ENCODE results near the gene TASOR2.

TASOR2 gene

GRCh38 chr10:5663692-5664427 lies 20.8 kb upstream of the TASOR2 start:
- H3K4me1 Mint-ChIP-seq (ENCODE audit: low read depth): peaks cover 36% of the 10 kb centered on the region
- no peak overlapping the region for H3K27ac Mint-ChIP-seq
- H3K27me3 Mint-ChIP-seq: no peaks in the 10 kb centered on the region
- no peaks in the 10 kb centered on the region for H3K36me3 Mint-ChIP-seq
- no peaks in the 10 kb centered on the region for H3K9me3 Mint-ChIP-seq (ENCODE audit: low read depth)
- peak overlapping the region; percentile 12 for H3K4me3 Mint-ChIP-seq

DNA sequence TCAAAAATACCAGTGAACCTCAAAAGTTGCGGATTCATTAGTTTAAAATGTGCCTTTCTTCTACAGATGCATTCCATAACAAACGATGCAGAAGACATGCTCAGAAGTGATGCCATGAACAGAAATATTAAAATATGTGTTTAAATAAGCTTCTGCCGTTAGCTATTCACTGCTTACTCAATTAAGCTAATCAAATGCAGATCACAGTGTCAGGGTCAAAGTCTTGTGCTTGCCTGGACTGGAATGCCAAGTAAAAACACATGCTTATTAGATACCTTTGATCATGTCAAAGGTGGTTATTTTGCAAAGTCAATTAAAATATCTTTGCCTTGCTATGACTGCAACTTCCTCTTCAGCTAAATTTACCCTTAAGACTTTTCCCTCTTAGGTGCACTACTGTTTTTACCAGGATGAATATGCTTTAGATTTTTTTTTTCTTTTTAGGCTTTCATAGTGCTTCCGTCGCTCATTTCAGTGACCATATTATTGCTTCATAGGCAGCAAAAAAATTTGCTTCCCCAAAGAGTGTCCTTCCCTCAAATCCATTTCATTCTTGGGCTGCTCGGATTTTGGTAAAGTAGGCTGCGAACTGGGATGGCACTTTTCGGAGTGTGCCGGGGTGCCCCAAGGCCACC lies 19.1 kb upstream of the TASOR2 start:
- Mint-ChIP-seq H3K36me3 (no peaks in the 10 kb centered on the region), H3K27me3 (no peaks in the 10 kb centered on the region), H3K9me3 (ENCODE audit: low read depth) (no peaks in the 10 kb centered on the region), H3K4me3 (peak overlapping the region; percentile 90), H3K27ac (peak overlapping the region; percentile 85), H3K4me1 (ENCODE audit: low read depth) (peaks cover 24% of the 10 kb centered on the region)

DNA sequence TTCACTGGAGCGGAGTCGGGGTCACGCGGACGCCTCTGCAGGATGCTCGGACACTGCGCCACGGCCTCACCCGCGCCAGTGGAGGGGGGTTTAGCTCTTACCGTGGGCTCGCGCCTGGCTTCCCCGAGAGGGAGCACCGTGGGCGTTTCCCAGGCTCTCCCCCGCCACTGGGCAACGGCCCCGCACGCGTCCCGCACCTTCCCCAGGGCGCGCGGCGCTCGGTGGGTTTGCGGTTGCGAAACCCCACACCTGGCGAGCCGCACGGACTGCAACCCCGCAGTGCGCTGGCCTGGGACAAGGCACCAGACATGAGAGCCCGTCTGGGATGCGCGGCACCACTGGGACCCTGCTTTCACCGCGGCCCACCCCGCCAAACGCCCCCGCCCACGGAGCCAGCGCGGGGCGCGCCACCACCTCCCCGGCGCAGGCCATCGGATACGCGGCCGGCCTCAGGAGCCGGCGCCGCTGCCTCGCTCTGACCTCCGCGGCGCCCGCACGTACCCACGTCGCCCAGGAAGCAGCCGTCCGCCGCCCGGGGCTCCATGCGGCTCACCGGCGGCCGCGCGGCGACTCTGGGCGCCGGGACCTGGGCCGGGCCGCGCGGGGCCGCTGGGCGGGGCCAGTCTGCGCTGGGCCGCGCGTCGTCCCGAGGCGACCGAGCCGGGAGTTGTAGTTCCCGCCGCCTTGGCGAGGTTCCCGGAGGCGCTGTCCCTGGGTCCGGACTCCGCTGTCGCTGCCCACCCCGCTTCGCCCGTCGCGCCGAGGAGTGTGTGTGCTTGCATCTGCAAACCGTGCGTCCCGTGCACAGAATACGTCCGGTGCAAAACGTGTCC lies 18.4 kb upstream of the TASOR2 start, which contains the start of gene ASB13:
Gene ASB13 (minus strand): TSS at position 588 of the 833 bp plus-strand sequence. CDS start 44 bp downstream, at position 544.
- Mint-ChIP-seq H3K9me3 (ENCODE audit: low read depth) (no peaks in the 10 kb centered on the region), H3K27me3 (no peaks in the 10 kb centered on the region), H3K4me3 (peak within 1 kb of the TSS; percentile 91), H3K36me3 (no peaks in the 10 kb centered on the region), H3K4me1 (ENCODE audit: low read depth) (peaks cover 23% of the 10 kb centered on the region), H3K27ac (peak within 1 kb of the TSS; percentile 90)

DNA sequence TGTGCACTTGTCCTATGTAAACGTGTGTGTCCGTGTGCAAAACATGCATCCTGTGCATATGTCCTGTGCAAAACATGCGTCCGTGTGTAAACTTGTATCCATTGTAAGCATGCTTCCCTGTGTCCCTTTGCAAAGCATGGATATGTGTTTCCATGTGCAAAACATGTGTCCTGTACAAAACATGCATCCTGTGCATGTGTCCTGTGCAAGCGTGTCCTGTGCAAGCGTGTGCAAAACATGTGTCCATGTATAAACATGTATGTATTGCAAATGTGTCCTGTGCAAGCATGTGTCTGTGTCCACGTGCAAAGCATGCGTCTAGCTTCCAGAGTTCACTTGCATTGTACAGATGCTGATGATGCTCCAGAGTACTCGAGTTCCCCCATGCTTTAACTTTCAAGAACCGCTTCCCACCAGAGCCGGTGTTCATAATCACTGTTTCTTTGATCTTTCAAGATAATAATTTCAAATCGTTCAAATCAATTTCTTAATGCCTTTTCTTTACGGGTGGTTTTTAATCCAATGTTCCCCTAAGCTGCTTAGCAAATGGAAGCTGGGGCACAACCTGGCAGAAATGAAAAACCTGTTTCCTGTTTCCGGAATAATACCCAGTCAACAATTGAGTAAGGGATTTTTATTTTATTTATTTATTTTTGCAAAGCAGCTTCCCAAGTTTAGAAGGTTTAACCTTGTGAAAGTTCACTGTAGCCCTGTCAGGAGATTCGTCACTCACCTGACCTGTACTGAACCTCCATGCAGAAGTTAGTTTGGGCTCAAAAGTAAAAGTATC lies 17.6 kb upstream of the TASOR2 start:
- Mint-ChIP-seq H3K27ac (peak overlapping the region; percentile 90), H3K36me3 (no peaks in the 10 kb centered on the region), H3K27me3 (no peaks in the 10 kb centered on the region), H3K4me1 (ENCODE audit: low read depth) (peaks cover 23% of the 10 kb centered on the region), H3K4me3 (peak overlapping the region; percentile 91), H3K9me3 (ENCODE audit: low read depth) (no peaks in the 10 kb centered on the region)

DNA sequence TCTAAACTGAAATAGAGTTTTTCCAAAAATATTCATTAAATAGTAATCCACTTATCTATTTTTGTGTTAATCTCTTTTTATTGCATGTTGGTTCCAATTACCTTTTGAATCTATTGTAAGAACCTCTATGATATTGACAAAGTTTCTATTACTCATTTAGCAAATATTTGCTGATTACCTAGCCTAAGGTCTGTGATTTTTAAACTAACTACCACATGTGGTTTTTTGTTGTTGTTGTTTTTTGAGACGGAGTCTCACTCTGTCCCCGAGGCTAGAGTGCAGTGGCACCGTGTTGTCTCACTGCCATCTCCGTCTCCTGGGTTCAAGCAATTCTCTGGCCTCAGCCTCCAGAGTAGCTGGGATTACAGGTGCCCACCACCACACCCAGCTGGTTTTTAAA lies 16.2 kb upstream of the TASOR2 start:
- no peak overlapping the region for H3K27ac Mint-ChIP-seq
- peaks cover 7% of the 10 kb centered on the region for H3K9me3 Mint-ChIP-seq (ENCODE audit: low read depth)
- no peaks in the 10 kb centered on the region for H3K36me3 Mint-ChIP-seq
- H3K27me3 Mint-ChIP-seq: no peaks in the 10 kb centered on the region
- no peak overlapping the region for H3K4me3 Mint-ChIP-seq
- H3K4me1 Mint-ChIP-seq (ENCODE audit: low read depth): peaks cover 21% of the 10 kb centered on the region

DNA sequence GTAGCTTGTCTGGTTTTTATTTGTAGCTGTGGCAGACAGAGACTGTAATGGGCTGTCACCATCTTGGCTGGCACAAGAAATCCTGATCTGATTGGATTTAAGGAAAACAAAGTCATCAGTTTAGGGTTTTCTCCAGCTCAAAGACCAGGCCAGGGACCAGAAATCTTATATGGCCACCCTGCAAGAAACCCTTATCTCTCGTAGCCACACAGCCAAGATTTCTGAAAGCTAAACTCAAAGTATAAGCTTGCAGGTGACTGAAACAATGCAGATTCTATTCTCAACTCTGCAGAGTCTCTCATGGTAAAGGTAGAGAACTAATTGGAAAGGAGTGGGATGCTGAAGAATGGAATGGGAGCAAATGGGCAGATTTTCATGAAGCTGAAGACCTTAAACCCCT lies 15.0 kb upstream of the TASOR2 start:
- Mint-ChIP-seq H3K27ac (no peak overlapping the region), H3K4me1 (ENCODE audit: low read depth) (peaks cover 16% of the 10 kb centered on the region), H3K36me3 (no peaks in the 10 kb centered on the region), H3K4me3 (no peak overlapping the region), H3K9me3 (ENCODE audit: low read depth) (peaks cover 7% of the 10 kb centered on the region), H3K27me3 (no peaks in the 10 kb centered on the region)

DNA sequence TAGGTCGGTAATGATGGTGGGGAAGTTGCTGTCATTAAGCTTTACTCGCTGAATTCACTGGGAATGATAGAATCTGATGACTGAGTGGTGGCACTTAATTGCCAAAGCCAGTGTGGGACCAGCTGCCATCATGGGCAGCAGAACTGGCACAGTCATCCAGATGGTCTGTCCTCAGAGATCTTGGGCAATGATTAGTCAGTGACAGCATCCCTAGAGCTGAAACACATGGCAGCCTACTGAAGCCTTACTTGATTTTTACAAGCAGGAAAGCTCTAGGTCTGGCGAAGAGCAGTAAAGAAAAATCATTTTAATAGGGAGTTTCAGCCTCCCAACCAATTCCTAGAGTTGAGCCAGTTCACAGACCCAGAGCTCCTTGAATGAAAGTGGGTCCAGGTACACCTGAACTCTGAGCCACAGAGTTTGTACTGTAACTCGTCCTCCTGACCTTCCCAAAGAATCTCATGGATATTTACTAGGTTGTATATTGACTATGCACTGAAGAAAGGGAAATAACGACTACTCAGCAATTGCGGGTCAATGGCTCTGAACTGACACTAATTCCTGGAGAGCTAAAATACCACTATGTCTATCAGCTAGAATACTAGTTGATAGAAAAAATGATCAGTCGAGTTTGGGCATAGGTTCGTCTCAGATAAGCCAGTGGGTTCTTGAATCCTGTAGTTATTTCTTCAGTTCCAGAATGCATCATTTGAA lies 13.8 kb upstream of the TASOR2 start:
- H3K27ac Mint-ChIP-seq: no peak overlapping the region
- H3K4me3 Mint-ChIP-seq: no peak overlapping the region
- H3K36me3 Mint-ChIP-seq: no peaks in the 10 kb centered on the region

GRCh38 chr10:5678397-5679036 lies 6.1 kb upstream of the TASOR2 start:
- Mint-ChIP-seq H3K4me3 (no peak overlapping the region), H3K36me3 (no peaks in the 10 kb centered on the region), H3K9me3 (ENCODE audit: low read depth) (no peaks in the 10 kb centered on the region), H3K27ac (no peak overlapping the region), H3K4me1 (ENCODE audit: low read depth) (peaks cover 3% of the 10 kb centered on the region), H3K27me3 (peaks cover 4% of the 10 kb centered on the region)

More for the DNA sequence above, 13.8 kb upstream of the TASOR2 start:
- H3K27me3 Mint-ChIP-seq: no peaks in the 10 kb centered on the region
- H3K9me3 Mint-ChIP-seq (ENCODE audit: low read depth): peaks cover 7% of the 10 kb centered on the region
- H3K4me1 Mint-ChIP-seq (ENCODE audit: low read depth): peaks cover 11% of the 10 kb centered on the region

- no peak overlapping the region for H3K4me3 Mint-ChIP-seq
- H3K36me3 Mint-ChIP-seq: no peaks in the 10 kb centered on the region
- H3K27me3 Mint-ChIP-seq: peaks cover 4% of the 10 kb centered on the region
- H3K27ac Mint-ChIP-seq: no peak overlapping the region
- no peaks in the 10 kb centered on the region for H3K9me3 Mint-ChIP-seq (ENCODE audit: low read depth)
- H3K4me1 Mint-ChIP-seq (ENCODE audit: low read depth): peaks cover 6% of the 10 kb centered on the region
Measured at GRCh38 chr10:5679037-5679435, 5.6 kb upstream of the TASOR2 start.

- Mint-ChIP-seq H3K27me3 (peaks cover 4% of the 10 kb centered on the region), H3K9me3 (ENCODE audit: low read depth) (no peaks in the 10 kb centered on the region), H3K4me3 (no peak overlapping the region), H3K27ac (no peak overlapping the region), H3K36me3 (no peaks in the 10 kb centered on the region), H3K4me1 (ENCODE audit: low read depth) (peaks cover 11% of the 10 kb centered on the region)
Measured at GRCh38 chr10:5679606-5680005, 5.0 kb upstream of the TASOR2 start.

DNA sequence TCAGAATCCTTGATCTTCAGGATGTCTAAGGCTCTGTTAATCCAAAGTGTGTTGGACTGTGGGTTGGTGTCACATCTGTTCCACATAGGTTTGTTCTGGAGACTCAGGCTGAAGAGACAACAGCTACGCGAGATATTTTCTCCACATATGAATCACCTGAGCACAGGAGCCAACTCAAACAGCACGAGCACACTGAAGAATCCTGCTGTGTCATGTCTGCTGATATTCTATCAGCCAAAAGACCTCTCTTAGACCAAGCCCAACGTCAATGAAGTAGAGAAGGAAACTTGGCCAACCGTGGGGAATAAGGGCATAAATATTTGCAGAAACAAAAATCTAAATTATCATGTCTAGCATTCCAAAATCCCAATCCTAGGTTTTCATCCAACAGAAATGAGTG lies 2.7 kb upstream of the TASOR2 start:
- Mint-ChIP-seq H3K9me3 (ENCODE audit: low read depth) (no peaks in the 10 kb centered on the region), H3K27ac (no peak overlapping the region), H3K4me3 (no peak overlapping the region), H3K36me3 (peaks cover 3% of the 10 kb centered on the region), H3K4me1 (ENCODE audit: low read depth) (peaks cover 20% of the 10 kb centered on the region), H3K27me3 (peaks cover 4% of the 10 kb centered on the region)

GRCh38 chr10:5683065-5683464 lies 1.6 kb upstream of the TASOR2 start:
- peaks cover 1% of the 10 kb centered on the region for H3K27me3 Mint-ChIP-seq
- H3K4me3 Mint-ChIP-seq: no peak overlapping the region
- H3K9me3 Mint-ChIP-seq (ENCODE audit: low read depth): no peaks in the 10 kb centered on the region
- H3K4me1 Mint-ChIP-seq (ENCODE audit: low read depth): peaks cover 30% of the 10 kb centered on the region
- H3K36me3 Mint-ChIP-seq: peaks cover 3% of the 10 kb centered on the region
- no peak overlapping the region for H3K27ac Mint-ChIP-seq

GRCh38 chr10:5684971-5685763 lies 529 bp downstream of the TASOR2 start:
- peaks cover 41% of the 10 kb centered on the region for H3K4me1 Mint-ChIP-seq (ENCODE audit: low read depth)
- H3K27ac Mint-ChIP-seq: peak overlapping the region; percentile 95
- H3K36me3 Mint-ChIP-seq: peaks cover 8% of the 10 kb centered on the region
- no peaks in the 10 kb centered on the region for H3K27me3 Mint-ChIP-seq
- H3K4me3 Mint-ChIP-seq: peak overlapping the region; percentile 96
- H3K9me3 Mint-ChIP-seq (ENCODE audit: low read depth): no peaks in the 10 kb centered on the region
